Measurements from ENCODE around the gene GSTO1.
A peak's percentile ranks its signal among the peaks of the same experiment; 100 is the strongest.

The GSTO1 gene

GRCh38 chr10:104253106-104253505 lies 1.6 kb upstream of the GSTO1 start:
- ATAC-seq (ENCODE audit: low read depth) (no peak), DNase-seq (ENCODE audit: low spot score) (no peak)
- no peaks in the 10 kb centered on the region for H3K27me3 ChIP-seq (ENCODE audit: insufficient read depth, poor library complexity, severe bottlenecking)
- H3K4me3 ChIP-seq (ENCODE audit: severe bottlenecking), result no peak overlapping the region
- peaks cover 19% of the 10 kb centered on the region for H3K36me3 ChIP-seq (ENCODE audit: low read depth)
- H3K4me1 ChIP-seq (ENCODE audit: insufficient read depth, poor library complexity, severe bottlenecking), result peaks cover 26% of the 10 kb centered on the region
- H3K27ac ChIP-seq (ENCODE audit: poor library complexity, severe bottlenecking), result no peak overlapping the region
- no peaks in the 10 kb centered on the region for H3K9me3 ChIP-seq (ENCODE audit: severe bottlenecking)
- TF ChIP-seq CTCF (IDR thresholded peaks at IDR 0.05; ENCODE audit: poor library complexity, severe bottlenecking), result no peak

DNA sequence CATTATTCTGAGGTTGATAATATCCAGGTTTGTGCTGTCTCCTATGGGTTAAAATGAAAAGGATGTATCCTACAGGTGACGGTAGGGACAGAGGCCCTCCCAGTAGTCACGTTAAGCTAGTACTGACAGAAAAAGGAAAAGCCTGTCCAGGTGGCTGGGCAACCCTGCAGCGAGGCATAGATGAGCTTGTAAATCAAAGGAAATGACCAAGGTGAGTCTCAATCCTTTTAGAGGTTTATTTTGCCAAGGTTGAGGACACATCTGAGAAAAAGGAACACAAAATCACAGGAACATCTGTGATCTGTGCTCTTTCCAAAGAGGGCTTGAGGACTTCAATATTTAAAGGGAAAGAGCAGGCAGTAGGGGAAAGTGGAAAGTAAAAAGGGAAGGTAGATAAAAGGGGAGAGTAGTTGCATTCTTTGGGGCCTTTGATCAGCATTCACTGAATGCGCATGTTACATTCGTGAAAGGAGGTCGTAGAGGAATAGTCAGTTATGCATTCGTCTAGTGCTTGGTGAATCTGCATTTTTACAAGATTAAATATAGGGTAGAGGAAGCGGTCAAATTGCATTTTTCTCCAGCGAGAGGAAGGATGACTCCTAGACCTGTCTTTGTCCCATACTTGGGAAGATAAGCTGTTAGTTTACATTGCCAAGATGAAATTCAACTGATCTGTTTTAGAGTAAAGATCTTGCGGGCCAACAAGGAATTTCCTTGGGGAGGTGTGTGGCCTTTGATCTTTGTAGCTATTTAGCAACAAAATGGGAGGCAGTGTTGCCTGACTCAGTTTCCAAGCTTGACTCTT lies 884 bp upstream of the GSTO1 start:
- H3K9me3 ChIP-seq (ENCODE audit: severe bottlenecking), result no peaks in the 10 kb centered on the region
- no peak for TF ChIP-seq CTCF (IDR thresholded peaks at IDR 0.05; ENCODE audit: poor library complexity, severe bottlenecking)
- H3K27me3 ChIP-seq (ENCODE audit: insufficient read depth, poor library complexity, severe bottlenecking), result no peaks in the 10 kb centered on the region
- H3K4me1 ChIP-seq (ENCODE audit: insufficient read depth, poor library complexity, severe bottlenecking), result peaks cover 29% of the 10 kb centered on the region
- H3K4me3 ChIP-seq (ENCODE audit: severe bottlenecking), result peak overlapping the region; percentile 63
- peak overlapping the region; percentile 90 for H3K27ac ChIP-seq (ENCODE audit: poor library complexity, severe bottlenecking)
- no peak for DNase-seq (ENCODE audit: low spot score)
- no peak for ATAC-seq (ENCODE audit: low read depth)
- H3K36me3 ChIP-seq (ENCODE audit: low read depth), result peaks cover 26% of the 10 kb centered on the region

DNA sequence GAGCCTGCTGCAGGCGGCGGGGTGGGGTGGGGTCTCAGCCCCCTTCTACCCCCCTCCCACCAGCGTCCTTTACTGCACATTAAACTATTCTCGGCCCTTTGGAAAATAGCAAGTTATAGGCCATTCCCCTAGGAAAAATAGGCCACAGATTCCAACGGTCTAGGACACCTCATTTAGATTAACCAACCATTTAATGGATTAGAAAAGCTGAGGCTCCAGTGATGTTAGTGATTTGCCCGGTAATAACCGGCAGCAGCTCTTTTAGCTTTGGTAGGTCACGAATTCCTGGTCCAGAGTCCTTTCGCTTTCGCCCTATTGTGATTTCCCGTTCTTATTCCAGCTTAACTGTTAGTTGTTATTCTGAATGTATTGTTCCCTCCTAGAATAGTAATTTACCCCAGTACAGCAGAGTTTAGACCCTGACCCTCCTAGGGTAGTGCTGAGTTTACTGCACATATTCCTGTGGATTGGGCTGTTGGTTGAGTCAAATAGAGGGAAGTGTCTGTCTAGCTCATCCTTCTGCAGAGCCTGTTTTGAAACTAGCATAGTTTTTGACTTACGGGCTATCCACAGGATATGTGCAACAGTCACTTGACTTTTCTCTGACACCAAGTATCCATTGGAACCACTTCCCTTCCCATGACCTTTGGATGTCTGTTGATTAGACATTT lies 754 bp downstream of the GSTO1 start:
- Histone ChIP-seq H3K9me3 (ENCODE audit: severe bottlenecking) (no peaks in the 10 kb centered on the region), H3K4me3 (ENCODE audit: severe bottlenecking) (peak overlapping the region; percentile 63), H3K4me1 (ENCODE audit: insufficient read depth, poor library complexity, severe bottlenecking) (peaks cover 45% of the 10 kb centered on the region), H3K27ac (ENCODE audit: poor library complexity, severe bottlenecking) (peak overlapping the region; percentile 90), H3K27me3 (ENCODE audit: insufficient read depth, poor library complexity, severe bottlenecking) (no peaks in the 10 kb centered on the region), H3K36me3 (ENCODE audit: low read depth) (peaks cover 43% of the 10 kb centered on the region)
- DNase-seq (ENCODE audit: low spot score) (no peak), ATAC-seq (ENCODE audit: low read depth) (peak; percentile 69)
- TF ChIP-seq CTCF (IDR thresholded peaks at IDR 0.05; ENCODE audit: poor library complexity, severe bottlenecking), result no peak

DNA sequence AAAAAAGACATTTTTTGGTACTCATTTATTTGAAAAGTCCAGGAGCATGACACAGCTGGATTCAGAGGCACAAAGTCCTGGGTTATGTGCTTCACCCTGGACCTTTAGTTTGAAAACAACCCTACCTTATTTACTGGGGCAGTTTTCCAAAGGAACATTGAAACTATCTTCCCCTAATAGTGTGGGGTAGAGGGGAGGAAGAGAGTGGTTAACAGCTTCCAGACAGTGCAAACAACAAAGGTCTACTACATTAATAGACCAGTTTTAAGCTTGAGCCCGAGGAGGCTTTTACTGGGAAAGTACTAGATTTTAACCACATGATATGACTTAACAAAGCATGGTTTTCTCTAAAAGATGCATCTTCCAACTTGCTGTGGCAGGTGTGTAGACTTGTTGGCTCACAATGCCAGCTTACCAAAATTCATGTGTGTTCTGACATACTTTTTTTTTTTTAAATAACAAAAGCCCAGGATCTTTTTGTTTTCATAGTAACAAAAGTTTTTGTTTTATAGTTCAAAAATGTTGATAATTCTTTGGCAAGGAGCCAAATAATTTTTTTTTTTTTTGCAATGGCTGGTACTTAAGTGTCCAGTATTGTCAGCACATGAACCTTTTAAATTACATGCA lies 1.8 kb downstream of the GSTO1 start:
- H3K4me1 ChIP-seq (ENCODE audit: insufficient read depth, poor library complexity, severe bottlenecking), result peaks cover 55% of the 10 kb centered on the region
- H3K36me3 ChIP-seq (ENCODE audit: low read depth), result peaks cover 53% of the 10 kb centered on the region
- H3K4me3 ChIP-seq (ENCODE audit: severe bottlenecking), result peak overlapping the region; percentile 63
- no peaks in the 10 kb centered on the region for H3K9me3 ChIP-seq (ENCODE audit: severe bottlenecking)
- peak overlapping the region; percentile 90 for H3K27ac ChIP-seq (ENCODE audit: poor library complexity, severe bottlenecking)
- ATAC-seq (ENCODE audit: low read depth) (no peak), DNase-seq (ENCODE audit: low spot score) (no peak)
- no peaks in the 10 kb centered on the region for H3K27me3 ChIP-seq (ENCODE audit: insufficient read depth, poor library complexity, severe bottlenecking)
- no peak for TF ChIP-seq CTCF (IDR thresholded peaks at IDR 0.05; ENCODE audit: poor library complexity, severe bottlenecking)
